ENCODE results near the gene LAMTOR4. TPM values are rescaled to one million over a fixed set of nuclear protein-coding genes. Genes with fewer than 3 reads are reported as not detected.
"Not testable (repeated sequence)": the region's sequence is repeated elsewhere in the genome, so short reads cannot be mapped to it uniquely, and the experiment has no call there.

LAMTOR4 gene
- total and polyA plus RNA-seq, 11 donors: 64.6 to 160 (median 96.5) TPM

GRCh38 chr7:100192969-100193368 is 44.3 kb downstream of the LAMTOR4 start:
- DNase-seq (no peak), ATAC-seq (no peak)
- no peaks in the 10 kb centered on the region for H3K27me3 ChIP-seq
- TF ChIP-seq, protein P1, sequence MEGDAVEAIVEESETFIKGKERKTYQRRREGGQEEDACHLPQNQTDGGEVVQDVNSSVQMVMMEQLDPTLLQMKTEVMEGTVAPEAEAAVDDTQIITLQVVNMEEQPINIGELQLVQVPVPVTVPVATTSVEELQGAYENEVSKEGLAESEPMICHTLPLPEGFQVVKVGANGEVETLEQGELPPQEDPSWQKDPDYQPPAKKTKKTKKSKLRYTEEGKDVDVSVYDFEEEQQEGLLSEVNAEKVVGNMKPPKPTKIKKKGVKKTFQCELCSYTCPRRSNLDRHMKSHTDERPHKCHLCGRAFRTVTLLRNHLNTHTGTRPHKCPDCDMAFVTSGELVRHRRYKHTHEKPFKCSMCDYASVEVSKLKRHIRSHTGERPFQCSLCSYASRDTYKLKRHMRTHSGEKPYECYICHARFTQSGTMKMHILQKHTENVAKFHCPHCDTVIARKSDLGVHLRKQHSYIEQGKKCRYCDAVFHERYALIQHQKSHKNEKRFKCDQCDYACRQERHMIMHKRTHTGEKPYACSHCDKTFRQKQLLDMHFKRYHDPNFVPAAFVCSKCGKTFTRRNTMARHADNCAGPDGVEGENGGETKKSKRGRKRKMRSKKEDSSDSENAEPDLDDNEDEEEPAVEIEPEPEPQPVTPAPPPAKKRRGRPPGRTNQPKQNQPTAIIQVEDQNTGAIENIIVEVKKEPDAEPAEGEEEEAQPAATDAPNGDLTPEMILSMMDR (IDR thresholded peaks at IDR 0.05): no peak
- TF ChIP-seq POLR2A (IDR thresholded peaks at IDR 0.05): no peak
- peaks cover 0 to 13% (median 0%) of the 10 kb centered on the region in 12 donors for H3K4me1 ChIP-seq
- WGBS, 4 donors: 72 to 85% (median 76%) methylated on average over 3 of the region's 3 CpGs
- H3K36me3 ChIP-seq: no peaks in the 10 kb centered on the region
- no peaks in the 10 kb centered on the region for H3K9me3 ChIP-seq
- H3K27ac ChIP-seq: no peak overlapping the region
- intact Hi-C loops (cut with DNase I): no loop called here
- H3K4me3 ChIP-seq: no peak overlapping the region

DNA sequence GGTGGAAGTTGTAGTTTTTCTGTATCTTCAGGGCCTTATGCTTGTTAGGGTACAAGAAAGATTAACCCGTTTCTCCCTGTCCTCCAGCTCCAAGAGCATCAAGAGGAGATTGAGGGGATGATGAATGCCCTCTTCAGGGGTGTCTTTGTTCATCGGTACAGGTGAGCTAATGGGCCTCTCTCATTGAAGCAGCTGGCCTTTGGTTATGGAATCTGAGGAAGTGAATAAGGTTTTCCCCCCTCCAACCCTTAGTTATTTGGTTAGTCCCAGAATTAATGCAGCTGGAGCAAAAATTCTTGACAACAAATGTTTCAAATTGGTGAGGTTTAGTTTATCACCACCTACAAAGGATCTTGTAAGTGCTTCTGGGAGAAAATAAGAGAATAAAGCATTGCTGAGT is 46.5 kb downstream of the LAMTOR4 start:
- ATAC-seq: no peak
- intact Hi-C loops (cut with DNase I): no loop called here

GRCh38 chr7:100195901-100196322 is 47.2 kb downstream of the LAMTOR4 start:
- H3K4me1 ChIP-seq; H3K9me3 ChIP-seq; intact Hi-C loops (cut with DNase I); H3K27ac ChIP-seq; H3K36me3 ChIP-seq; H3K27me3 ChIP-seq; ATAC-seq; DNase-seq; H3K4me3 ChIP-seq: not testable (repeated sequence)
- 94 to 98% (median 96%) methylated on average over 6 of the region's 6 CpGs for WGBS, 4 donors

More for the DNA sequence above, 46.5 kb downstream of the LAMTOR4 start:
- Histone ChIP-seq H3K4me3 (no peak overlapping the region), H3K27me3 (no peaks in the 10 kb centered on the region), H3K4me1 (peaks cover 0 to 9% (median 0%) of the 10 kb centered on the region in 12 donors), H3K9me3 (no peaks in the 10 kb centered on the region), H3K27ac (no peak overlapping the region), H3K36me3 (no peaks in the 10 kb centered on the region)
- WGBS, 4 donors: 78 to 92% (median 89%) methylated on average over 2 of the region's 2 CpGs
- no peak for TF ChIP-seq POLR2A (IDR thresholded peaks at IDR 0.05)
- TF ChIP-seq, protein P1 (IDR thresholded peaks at IDR 0.05): no peak
- no peak for DNase-seq

GRCh38 chr7:100198266-100198665 is 49.5 kb downstream of the LAMTOR4 start:
- Histone ChIP-seq H3K27me3 (no peaks in the 10 kb centered on the region), H3K4me3 (no peak overlapping the region)

More at GRCh38 chr7:100198266-100198665, 49.5 kb downstream of the LAMTOR4 start:
- TF ChIP-seq POLR2A (IDR thresholded peaks at IDR 0.05): no peak
- TF ChIP-seq, protein P1 (IDR thresholded peaks at IDR 0.05): no peak
- H3K4me1 ChIP-seq: no peaks in the 10 kb centered on the region
- WGBS, 4 donors: 91 to 96% (median 94%) methylated on average over 10 of the region's 10 CpGs
- DNase-seq: no peak
- no peak for ATAC-seq
- no peaks in the 10 kb centered on the region for H3K9me3 ChIP-seq
- H3K27ac ChIP-seq: no peak overlapping the region
- H3K36me3 ChIP-seq: no peaks in the 10 kb centered on the region
- intact Hi-C loops (cut with DNase I): no loop called here

Data from heart left ventricle (tissue), 16 donors.